ENCODE measurements around the gene OR10AD1.

Gene OR10AD1

DNA sequence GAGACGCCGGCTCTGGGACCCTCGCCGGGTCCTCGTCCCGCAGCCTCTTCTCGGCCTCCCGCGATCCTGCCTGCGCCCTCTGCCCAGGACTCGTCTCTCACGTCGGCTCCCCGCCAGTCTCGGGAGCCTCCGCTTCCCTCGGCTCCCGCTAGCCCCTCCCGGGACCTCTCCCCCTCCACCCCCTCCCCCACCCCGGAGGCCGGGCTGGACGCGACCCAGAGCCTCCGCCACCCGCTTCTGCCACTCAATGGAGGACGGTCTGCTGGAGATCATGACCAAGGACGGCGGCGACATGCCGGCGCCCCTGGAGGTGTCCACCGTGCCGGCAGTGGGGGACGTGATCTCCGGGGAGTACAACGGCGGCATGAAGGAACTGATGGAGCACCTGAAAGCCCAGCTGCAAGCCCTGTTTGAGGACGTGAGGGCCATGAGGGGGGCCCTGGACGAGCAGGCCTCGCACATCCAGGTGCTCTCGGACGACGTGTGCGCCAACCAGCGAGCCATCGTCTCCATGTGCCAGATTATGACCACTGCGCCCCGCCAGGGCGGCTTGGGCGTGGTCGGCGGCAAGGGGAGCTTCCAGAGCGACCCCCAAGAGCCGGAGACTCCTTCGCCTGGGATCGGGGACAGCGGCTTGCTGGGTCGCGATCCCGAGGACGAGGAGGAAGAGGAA is 19.1 kb downstream of the OR10AD1 start:
- no peak for DNase-seq (ENCODE audit: low read depth)
- TF ChIP-seq, protein P1, sequence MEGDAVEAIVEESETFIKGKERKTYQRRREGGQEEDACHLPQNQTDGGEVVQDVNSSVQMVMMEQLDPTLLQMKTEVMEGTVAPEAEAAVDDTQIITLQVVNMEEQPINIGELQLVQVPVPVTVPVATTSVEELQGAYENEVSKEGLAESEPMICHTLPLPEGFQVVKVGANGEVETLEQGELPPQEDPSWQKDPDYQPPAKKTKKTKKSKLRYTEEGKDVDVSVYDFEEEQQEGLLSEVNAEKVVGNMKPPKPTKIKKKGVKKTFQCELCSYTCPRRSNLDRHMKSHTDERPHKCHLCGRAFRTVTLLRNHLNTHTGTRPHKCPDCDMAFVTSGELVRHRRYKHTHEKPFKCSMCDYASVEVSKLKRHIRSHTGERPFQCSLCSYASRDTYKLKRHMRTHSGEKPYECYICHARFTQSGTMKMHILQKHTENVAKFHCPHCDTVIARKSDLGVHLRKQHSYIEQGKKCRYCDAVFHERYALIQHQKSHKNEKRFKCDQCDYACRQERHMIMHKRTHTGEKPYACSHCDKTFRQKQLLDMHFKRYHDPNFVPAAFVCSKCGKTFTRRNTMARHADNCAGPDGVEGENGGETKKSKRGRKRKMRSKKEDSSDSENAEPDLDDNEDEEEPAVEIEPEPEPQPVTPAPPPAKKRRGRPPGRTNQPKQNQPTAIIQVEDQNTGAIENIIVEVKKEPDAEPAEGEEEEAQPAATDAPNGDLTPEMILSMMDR (IDR thresholded peaks at IDR 0.05; ENCODE audit: control insufficient read depth, extremely low read depth, insufficient read depth) = no peak
- H3K4me3 ChIP-seq (ENCODE audit: low read depth, low read length) = peak overlapping the region; percentile 47

DNA sequence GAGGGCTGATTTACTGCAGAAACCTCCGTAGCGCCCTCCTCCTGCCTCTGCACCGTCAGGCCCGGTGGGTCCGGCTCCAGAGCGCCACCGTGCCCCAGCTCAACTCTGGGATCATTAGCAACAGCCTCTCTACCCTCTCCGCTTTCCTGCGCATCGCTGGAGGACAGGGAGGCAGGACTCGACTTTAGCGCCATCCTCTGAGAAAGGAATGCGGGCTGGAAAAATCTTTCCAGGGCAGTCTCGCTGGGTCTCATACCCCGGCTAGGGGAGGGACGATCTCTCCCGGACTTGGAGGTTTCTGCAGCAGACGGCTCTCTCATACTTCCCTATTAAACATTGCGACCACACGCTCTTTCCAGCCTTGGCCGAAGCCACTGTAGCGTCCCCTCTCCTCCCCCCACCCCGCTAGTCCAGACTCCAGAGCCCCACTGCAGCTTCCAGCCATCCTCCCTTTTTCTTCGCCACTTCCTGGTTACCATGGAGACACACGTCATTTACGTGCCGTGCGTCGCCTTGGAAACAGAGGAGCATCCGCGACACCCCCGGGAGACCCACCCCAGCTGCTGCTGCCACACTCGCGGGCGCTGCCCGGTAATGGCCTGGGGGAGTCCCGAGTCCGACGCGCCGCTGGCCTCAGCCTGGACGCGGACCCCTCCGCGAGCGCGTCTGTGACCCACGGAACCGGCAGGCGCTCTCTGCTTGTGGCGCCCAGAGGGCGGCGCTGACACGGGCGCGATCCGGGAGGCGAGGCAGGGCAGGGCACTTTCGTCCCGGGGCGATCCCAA is 19.8 kb downstream of the OR10AD1 start, which contains the start of gene CCDC184:
Gene CCDC184 (plus strand): TSS at position 554 of the 785 bp plus-strand sequence. CDS start 479 bp downstream, outside the sequence.
- TF ChIP-seq, protein P1 (IDR thresholded peaks at IDR 0.05; ENCODE audit: control insufficient read depth, extremely low read depth, insufficient read depth) = peak; percentile 52
- H3K4me3 ChIP-seq (ENCODE audit: low read depth, low read length) = peak within 1 kb of the TSS; percentile 47
- DNase-seq (ENCODE audit: low read depth) = no peak

GRCh38 chr12:48182631-48183030 is 20.5 kb downstream of the OR10AD1 start:
- DNase-seq (ENCODE audit: low read depth) = no peak
- H3K4me3 ChIP-seq (ENCODE audit: low read depth, low read length) = peak overlapping the region; percentile 47
- TF ChIP-seq, protein P1 (IDR thresholded peaks at IDR 0.05; ENCODE audit: control insufficient read depth, extremely low read depth, insufficient read depth) = no peak

DNA sequence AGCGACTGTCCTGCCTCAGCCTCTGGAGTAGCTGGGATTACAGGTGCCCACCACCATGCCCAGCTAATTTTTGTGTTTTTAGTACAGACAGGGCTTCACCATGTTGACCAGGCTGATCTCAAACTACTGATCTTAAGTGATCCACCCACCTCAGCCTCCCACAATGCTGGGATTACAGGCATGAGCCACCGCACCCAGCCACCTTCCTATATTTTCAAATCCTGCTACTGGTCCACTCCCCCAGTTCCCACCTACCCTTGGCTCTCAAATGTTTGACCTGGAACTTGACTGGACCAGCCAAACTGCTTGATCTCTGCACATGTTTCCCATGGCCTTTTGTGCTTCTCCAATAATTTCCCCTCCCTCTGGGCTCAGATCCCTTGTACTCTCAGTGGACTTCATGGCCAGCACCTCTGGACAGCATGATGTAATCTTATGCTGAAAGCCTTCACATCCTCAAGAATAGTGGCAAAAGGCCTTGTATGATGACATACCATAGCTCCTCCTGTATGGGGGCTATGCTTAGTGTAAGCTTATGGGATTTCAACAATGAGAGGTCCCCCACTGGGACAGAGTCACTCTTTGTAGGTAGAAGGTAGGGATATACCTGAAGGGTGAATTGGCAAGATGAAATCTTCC is 22.1 kb downstream of the OR10AD1 start:
- DNase-seq (ENCODE audit: low read depth) = no peak
- H3K4me3 ChIP-seq (ENCODE audit: low read depth, low read length) = no peak overlapping the region
- TF ChIP-seq, protein P1 (IDR thresholded peaks at IDR 0.05; ENCODE audit: control insufficient read depth, extremely low read depth, insufficient read depth) = no peak

DNA sequence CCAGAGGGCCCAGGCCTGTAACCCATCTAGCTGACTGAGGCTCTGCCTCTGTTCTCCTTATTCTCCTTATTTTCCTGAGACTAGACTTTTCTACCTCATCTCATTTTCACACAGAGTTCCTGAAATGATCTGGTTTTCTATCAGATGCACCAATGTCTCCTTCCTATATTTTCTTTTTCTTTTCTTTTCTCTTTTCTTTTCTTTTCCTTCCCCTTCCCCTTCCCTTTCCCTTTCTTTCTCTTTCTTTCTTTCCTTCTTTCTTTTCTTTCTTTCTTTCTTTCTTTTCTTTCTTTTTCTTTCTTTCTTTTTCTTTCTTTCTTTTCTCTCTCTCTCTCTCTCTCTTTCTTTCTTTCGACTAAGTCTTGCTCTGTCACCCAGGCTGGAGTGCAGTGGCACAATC is 22.7 kb downstream of the OR10AD1 start:
- DNase-seq (ENCODE audit: low read depth) = no peak
- H3K4me3 ChIP-seq (ENCODE audit: low read depth, low read length) = no peak overlapping the region
- TF ChIP-seq, protein P1 (IDR thresholded peaks at IDR 0.05; ENCODE audit: control insufficient read depth, extremely low read depth, insufficient read depth) = no peak

DNA sequence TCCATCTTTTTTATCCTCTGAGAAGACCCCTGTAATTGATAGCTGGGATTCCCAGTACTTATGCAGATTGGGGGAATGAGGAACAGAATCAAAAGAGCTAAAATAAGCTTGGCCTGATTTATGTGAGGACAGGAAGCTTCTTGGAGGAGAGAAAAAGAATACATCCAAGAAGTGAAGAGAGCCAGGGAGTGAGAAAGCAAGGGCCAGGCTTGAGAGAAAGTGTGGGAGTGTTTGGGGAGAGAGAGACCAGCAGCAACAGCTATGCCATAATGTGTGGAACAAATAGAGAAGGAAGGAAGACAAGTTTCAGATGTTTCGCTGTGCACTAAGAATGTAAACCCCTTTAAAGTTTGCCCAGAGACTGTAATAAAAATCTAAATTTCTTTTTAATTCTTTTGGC is 23.6 kb downstream of the OR10AD1 start:
- TF ChIP-seq, protein P1 (IDR thresholded peaks at IDR 0.05; ENCODE audit: control insufficient read depth, extremely low read depth, insufficient read depth) = no peak
- H3K4me3 ChIP-seq (ENCODE audit: low read depth, low read length) = no peak overlapping the region
- DNase-seq (ENCODE audit: low read depth) = no peak

Measured in LNCaP clone FGC (cell line).